Mucosa of descending colon (tissue), 3 donors: ENCODE data around the gene ACP1. TPM values are rescaled to one million over a fixed set of nuclear protein-coding genes. Genes with fewer than 3 reads are reported as not detected.

Source experiments
- ATAC-seq: fragments of 200-7000 bp; cut with Tn5 transposase; one replicate; pipeline ENCODE4 v1.9.1; 2020; ENCODE audit warnings: mild to moderate bottlenecking, moderate library complexity
- DNase-seq, 3 donors: peaks; one replicate each; pipeline ENCODE4 v3.0.0-alpha.2; 2020
- H3K36me3 ChIP-seq: fragments of 200-600 bp; one replicate; pipeline ENCODE4 v1.8.0; 2021; ENCODE audit warnings: low read depth, mild to moderate bottlenecking
- H3K4me1 ChIP-seq: fragments of 200-600 bp; one replicate; pipeline ENCODE4 v1.8.0; 2021; ENCODE audit warnings: low read depth, mild to moderate bottlenecking
- H3K4me3 ChIP-seq: fragments of 200-600 bp; one replicate; pipeline ENCODE4 v1.8.0; 2021; ENCODE audit warnings: mild to moderate bottlenecking
- H3K9me3 ChIP-seq: fragments of 200-600 bp; one replicate; pipeline ENCODE4 v1.8.0; 2021; ENCODE audit warnings: mild to moderate bottlenecking
- intact Hi-C, 2 donors: fragments of 100-400 bp; cut with DNase I in 1 of 2; cut with micrococcal nuclease in 1 of 2; formaldehyde crosslinking; loops; one replicate each; pipeline versions ENCODE4 v1.11.0 to v1.11.1; 2022; cut with DNase I, micrococcal nuclease
- total RNA-seq, 3 donors: library from RNA; stranded (reverse); fragmentation: NEBNext Ultra II Directional in 2 of 3; extraction: Animal tissue kit (Norgen Biotek cat#: 25700) in 2 of 3; gene quantifications; one replicate each; pipeline versions ENCODE4 v1.2.1 to v1.2.4, GENCODE V29; 2021 to 2023
- TF ChIP-seq, protein P1 (sequence below): fragments of 200-600 bp; IDR thresholded peaks from one replicate; pipeline ENCODE4 v1.8.0; 2022; ENCODE audit warnings: antibody characterized with exemption, mild to moderate bottlenecking
- donor health status: DM: no; HTN: no; CAD: no; lungs with moderate emphysema.
- donor health status: DM: no; HTN: no; CAD: no.
- donor health status: DM: no; HTN: yes; CAD: no.

The ACP1 gene
- total RNA-seq, 3 donors from 2014 or later = 61.9 to 87.3 (median 72.1) TPM

GRCh38 chr2:269356-270030 lies 4.7 kb downstream of the ACP1 start:
- no peak for ATAC-seq
- H3K4me3 ChIP-seq = no peak overlapping the region
- intact Hi-C loops = no loop called here
- TF ChIP-seq, protein P1, sequence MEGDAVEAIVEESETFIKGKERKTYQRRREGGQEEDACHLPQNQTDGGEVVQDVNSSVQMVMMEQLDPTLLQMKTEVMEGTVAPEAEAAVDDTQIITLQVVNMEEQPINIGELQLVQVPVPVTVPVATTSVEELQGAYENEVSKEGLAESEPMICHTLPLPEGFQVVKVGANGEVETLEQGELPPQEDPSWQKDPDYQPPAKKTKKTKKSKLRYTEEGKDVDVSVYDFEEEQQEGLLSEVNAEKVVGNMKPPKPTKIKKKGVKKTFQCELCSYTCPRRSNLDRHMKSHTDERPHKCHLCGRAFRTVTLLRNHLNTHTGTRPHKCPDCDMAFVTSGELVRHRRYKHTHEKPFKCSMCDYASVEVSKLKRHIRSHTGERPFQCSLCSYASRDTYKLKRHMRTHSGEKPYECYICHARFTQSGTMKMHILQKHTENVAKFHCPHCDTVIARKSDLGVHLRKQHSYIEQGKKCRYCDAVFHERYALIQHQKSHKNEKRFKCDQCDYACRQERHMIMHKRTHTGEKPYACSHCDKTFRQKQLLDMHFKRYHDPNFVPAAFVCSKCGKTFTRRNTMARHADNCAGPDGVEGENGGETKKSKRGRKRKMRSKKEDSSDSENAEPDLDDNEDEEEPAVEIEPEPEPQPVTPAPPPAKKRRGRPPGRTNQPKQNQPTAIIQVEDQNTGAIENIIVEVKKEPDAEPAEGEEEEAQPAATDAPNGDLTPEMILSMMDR = no peak
- H3K4me1 ChIP-seq = peaks cover 15% of the 10 kb centered on the region
- H3K36me3 ChIP-seq = no peaks in the 10 kb centered on the region
- DNase-seq = no peak
- H3K9me3 ChIP-seq = no peaks in the 10 kb centered on the region

- intact Hi-C loops = no loop called here
- TF ChIP-seq, protein P1 = no peak
- no peak for DNase-seq
- Histone ChIP-seq H3K36me3 (no peaks in the 10 kb centered on the region), H3K4me1 (peaks cover 13% of the 10 kb centered on the region), H3K9me3 (no peaks in the 10 kb centered on the region), H3K4me3 (no peak overlapping the region)
- no peak for ATAC-seq
Observed at GRCh38 chr2:270861-271260, 6.1 kb downstream of the ACP1 start.

- no peak for ATAC-seq
- TF ChIP-seq, protein P1 = no peak
- H3K4me1 ChIP-seq = peaks cover 6% of the 10 kb centered on the region
- no peak overlapping the region for H3K4me3 ChIP-seq
- H3K36me3 ChIP-seq = no peaks in the 10 kb centered on the region
- no peak for DNase-seq
- intact Hi-C loops = no loop called here
- no peaks in the 10 kb centered on the region for H3K9me3 ChIP-seq
Observed at GRCh38 chr2:271917-272316, 7.2 kb downstream of the ACP1 start.

DNA sequence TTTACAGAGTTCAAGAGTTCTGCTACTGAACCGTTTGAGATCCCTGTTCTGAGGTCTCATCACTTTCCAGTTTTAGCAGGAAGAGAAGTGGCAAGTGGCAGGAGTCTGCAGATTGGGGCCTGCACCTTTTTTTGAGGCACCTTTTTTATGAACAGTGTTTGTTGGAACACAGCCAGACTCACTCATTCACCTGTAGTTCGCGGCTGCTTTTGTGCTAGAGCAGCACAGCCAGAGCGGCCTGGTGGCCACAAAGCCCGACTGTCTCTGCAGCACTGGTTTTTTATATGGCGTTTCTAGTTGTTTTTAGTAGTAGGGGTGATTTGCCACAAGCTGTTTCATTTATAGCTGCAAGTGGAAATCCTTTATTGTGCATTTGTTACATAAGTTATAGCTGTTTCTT lies 8.6 kb downstream of the ACP1 start:
- DNase-seq (peak in 1 of 3 donors; percentile 35), ATAC-seq (peak; percentile 49)
- Histone ChIP-seq H3K4me1 (peaks cover 6% of the 10 kb centered on the region), H3K9me3 (no peaks in the 10 kb centered on the region), H3K4me3 (no peak overlapping the region), H3K36me3 (no peaks in the 10 kb centered on the region)
- intact Hi-C loops = no loop called here
- TF ChIP-seq, protein P1 = no peak

DNA sequence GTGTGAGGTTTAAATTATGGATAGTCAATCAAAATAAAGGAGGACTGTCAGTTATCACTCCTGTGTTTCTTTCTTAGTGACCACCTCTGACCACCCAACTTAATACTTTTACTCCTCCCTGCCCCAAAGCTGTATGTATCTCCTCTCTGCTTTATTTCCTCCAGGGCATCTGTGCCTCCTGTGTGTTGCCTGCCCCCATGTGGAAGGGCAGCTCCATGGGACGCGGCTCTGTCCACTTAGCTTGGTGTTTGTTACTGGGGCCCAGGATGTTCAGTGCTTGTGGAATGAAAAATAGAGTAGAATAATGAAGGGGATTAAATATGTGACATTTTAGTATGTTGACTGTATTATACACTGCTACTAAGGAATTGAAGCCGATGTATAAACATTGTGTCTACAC lies 9.8 kb downstream of the ACP1 start:
- H3K4me3 ChIP-seq = no peak overlapping the region
- no peak for DNase-seq
- intact Hi-C loops = no loop called here
- TF ChIP-seq, protein P1 = no peak
- H3K4me1 ChIP-seq = peaks cover 4% of the 10 kb centered on the region
- no peaks in the 10 kb centered on the region for H3K36me3 ChIP-seq
- H3K9me3 ChIP-seq = no peaks in the 10 kb centered on the region
- no peak for ATAC-seq

DNA sequence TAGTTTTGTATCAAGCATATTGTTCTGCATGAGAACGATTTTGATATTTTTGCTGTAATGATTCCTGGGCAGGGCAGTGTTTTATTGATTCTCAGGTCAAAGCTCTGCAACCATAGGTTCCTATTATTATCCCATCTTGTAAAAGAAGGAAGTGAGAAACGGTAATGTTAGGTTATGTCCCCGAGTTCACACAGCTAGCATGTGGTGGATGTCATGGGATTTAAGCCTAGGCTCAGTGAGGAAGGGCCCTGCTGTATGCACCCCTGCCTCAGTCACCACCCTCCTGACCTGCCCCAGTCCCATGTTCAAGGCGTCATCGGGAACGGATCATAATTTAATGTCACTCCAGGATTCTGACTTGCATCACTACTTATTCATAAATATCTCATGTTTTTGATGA lies 10.7 kb downstream of the ACP1 start:
- Histone ChIP-seq H3K4me3 (no peak overlapping the region), H3K9me3 (no peaks in the 10 kb centered on the region), H3K4me1 (no peaks in the 10 kb centered on the region), H3K36me3 (peaks cover 4% of the 10 kb centered on the region)
- ATAC-seq = peak; percentile 38
- TF ChIP-seq, protein P1 = no peak
- intact Hi-C loops = no loop called here
- peak in 1 of 3 donors; percentile 13 for DNase-seq
